Erythroblast (primary cell): ENCODE results near the gene QDPR.

Experiments
- GATA1 ChIP-seq: IDR thresholded peaks from 2 replicates; pipeline ENCODE4 v1.6.1; 2011; ENCODE audit warnings: low read depth, mild to moderate bottlenecking, control low read depth, low read length, moderate library complexity
- POLR2A ChIP-seq: IDR thresholded peaks from 2 replicates; pipeline ENCODE4 v1.6.1; 2011; ENCODE audit warnings: mild to moderate bottlenecking, low read length

DNA sequence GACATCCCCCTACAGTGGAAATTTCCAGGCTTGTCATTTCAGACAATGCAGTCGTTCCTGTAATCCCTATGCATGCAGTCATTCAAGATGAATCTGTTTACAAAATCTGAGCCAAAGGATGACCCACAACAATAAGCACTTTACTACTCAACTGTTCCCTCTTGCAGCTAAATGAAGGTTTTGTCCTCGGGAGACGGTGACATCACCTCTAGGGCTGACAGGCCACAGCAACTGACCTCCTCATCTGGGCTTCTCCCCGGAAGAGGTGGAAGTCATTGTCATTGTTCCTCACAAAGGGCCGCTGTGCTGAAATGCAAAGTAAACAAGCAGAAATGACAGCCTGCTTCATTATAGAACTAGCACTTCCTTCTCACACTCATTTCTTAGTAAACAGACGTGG is 32.3 kb upstream of the QDPR start:
- TF ChIP-seq POLR2A (no peak), GATA1 (no peak)
